GM18858 (cell line): Measurements from ENCODE around the gene RPL38.
A peak's percentile ranks its signal among the peaks of the same experiment; 100 is the strongest.

Experiments used
- ATAC-seq: cut with Tn5 transposase; IDR thresholded peaks from one replicate; pipeline ENCODE4 v1.9.1; 2021; ENCODE audit not compliant: unreplicated experiment

RPL38 gene

DNA sequence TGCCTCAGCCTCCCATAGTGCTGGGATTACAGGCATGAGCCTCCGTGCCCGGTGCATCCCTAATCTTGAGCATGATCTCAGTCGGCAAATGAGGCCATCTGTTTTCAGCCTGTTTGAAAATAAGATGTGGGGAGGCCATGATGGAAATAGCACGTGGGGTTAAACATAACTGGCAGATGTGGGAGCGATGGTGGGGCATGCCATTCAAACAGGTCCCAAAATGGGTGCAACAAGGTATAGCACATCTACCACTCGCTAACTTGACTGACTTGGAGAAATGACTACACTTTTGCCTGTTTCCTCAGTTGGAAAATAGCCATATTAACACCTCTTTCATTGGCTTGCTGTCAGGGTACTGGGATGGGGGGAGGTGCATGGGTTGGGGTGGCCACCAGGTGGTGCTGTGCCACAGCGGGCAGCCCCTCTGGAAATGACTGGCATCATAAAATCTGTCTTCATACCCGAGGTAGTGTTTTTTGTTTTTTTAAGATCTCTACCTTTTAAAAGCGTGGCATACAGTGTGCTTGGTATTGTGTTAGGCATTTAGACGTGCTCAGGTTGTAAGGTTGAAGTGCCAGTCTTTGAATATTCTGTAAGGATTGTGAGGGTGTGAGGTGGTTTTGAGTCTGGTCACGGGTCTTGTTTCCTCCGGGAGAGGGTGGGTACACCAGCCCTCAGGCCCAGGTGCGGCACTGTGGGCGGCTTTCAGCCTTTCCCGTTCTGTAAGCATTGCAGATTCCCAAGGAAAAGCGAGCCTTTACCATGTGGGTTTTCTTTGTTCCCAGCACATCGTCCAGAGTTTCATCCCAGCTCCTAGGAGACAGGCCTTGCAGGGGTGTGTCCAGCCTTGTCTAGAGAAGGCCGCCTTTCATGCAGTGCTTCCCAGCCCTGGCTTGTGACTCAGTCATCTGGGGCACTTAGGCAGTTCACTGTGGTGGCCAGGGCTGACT, 7.0 kb downstream of the RPL38 start:
- ATAC-seq = no peak

GRCh38 chr17:74211141-74211911, 7.8 kb downstream of the RPL38 start:
- no peak for ATAC-seq

- ATAC-seq = no peak
These were observed 8.4 kb downstream of the RPL38 start for GRCh38 chr17:74211912-74212208.

DNA sequence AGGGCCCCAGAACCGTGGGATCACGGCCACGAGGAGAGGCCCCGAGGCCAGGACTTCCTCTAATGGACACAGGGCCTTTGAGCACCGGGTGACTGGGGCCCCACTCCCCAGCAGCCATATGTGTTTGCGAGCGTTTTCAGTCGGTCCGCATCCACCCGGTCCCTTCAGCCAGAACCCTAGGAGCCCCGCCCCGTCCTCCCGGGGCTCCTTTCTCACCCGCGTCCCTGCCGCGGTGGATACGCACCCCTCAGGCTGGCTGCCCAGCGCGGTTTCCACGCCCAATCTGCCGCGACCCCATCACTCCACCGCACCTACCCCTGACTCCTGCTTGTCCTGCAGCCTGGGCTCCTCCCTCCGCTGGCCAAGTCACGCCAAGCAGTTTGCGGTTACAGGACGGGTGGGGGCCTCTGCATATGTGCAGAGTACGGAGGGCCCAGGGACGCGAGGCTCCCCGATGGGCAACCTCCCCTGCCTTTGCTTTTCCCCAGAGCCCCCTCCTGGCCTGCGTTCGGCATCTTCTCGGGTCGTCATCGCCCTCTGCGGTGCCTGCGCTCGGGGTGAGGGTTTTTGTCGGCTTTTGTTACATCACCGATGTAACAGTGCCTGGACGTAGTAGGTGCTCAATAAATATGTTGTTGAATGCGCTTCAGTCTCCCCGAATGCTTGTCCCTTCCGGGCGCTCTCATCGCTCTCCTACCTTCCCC, 8.9 kb downstream of the RPL38 start:
- ATAC-seq = no peak

- ATAC-seq = peak; percentile 36
These were observed 9.7 kb downstream of the RPL38 start, which contains the start of gene TTYH2 for GRCh38 chr17:74212913-74213791. Gene TTYH2, plus strand, starts transcription at chr17:74213571. Its CDS starts 17 bp downstream, at chr17:74213588.

DNA sequence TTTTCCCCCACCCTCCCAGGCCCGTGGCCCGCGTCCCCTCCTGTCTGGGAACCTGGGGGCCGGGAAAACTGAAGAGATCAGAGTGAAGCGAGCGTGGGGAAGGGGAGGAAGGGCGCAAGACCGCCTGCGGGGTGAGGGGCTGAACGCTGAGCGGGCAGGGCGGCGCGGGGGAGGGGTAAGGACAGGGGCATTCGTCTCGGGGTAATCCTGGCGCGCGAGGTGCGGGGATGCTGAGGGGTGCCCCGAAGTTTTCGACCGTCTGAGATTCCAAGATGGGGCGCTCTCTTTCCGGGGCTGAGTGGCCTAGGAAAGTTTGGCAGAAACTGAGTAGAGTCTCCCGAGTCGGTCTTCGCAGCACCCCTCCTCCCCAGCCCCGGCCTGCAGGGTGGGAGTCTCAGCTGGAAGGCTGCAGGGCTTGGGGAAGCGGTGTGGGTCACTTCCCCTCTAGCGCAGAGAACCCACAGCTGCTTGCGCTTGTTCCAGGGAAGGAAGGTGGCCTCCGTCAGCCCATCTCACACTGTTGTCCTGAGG, 10.4 kb downstream of the RPL38 start:
- no peak for ATAC-seq

DNA sequence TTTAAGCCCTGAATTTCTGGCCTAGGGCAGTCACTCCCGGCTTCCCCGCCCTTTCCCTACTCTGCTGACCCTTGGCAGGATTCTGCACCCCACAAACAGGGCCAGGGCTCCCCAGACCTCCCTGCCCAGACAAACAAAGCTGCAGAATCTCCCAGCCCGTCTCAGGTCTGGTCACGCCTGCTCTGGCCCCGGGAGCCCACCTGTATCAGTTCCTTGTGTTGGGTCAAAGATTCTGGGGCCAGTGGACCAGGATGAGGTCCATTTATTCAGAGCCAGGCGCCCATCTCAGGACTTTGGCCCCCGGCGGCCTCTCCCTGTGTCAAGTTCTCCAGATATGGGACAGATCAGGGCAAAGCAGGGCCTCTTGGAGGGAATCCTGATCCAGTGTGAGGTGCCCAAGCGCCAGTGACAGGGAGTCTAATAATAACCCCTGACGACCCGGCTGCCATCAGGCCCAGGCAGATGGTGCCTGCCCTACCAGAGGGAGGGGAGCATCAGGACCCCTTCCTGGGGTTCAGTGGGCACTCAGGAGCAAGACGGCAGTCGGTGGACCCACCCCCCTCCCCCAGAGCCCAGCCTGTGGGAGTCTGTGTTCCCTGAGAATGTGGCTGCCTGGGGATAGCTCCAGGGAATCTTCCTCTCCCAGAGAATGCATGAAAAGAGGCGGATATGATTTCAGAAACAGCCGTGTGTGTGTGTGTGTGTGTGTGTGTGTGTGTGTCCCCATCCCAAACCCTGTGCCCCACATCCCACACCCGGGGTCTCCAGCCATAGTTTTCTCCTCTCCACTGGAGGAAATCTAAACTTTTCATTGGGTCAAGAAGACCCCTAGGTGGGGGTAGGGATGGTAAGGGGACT, 11.2 kb downstream of the RPL38 start:
- ATAC-seq = no peak

GRCh38 chr17:74215342-74215727, 11.9 kb downstream of the RPL38 start:
- no peak for ATAC-seq

- ATAC-seq = no peak
These were observed 13.0 kb downstream of the RPL38 start for GRCh38 chr17:74216505-74216904.

GRCh38 chr17:74217037-74217730, 13.7 kb downstream of the RPL38 start:
- ATAC-seq = no peak

- no peak for ATAC-seq
These were observed 14.4 kb downstream of the RPL38 start for GRCh38 chr17:74217888-74218287.

GRCh38 chr17:74218436-74218835, 15.0 kb downstream of the RPL38 start:
- ATAC-seq = no peak

DNA sequence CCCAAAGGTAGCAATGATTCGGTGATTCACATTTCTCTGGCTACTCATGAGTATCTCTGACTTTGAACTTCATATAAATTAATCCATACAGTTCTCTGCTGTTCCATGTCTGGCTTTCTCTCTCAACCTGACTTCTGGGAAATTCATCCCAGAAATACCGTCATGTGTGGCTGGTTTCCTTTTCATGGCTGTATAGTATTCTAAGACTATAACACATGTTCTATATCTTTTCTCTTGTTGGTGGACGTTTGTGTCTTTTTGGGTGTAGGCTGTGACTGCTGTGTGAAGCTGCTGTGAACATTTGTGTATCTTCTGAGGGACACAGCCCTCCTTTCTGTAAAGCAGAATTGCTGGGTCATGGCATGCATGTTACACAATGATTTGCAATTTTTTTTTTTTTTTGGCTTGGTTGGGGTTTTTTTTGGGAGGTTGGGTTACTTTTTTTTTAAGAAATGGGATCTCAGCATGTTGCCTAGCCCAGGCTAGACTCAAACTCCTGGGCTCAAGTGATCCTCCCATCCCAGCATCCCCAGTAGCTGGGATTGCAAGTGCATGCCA, 16.2 kb downstream of the RPL38 start:
- no peak for ATAC-seq

- no peak for ATAC-seq
These were observed 16.7 kb downstream of the RPL38 start for GRCh38 chr17:74220219-74220618.

DNA sequence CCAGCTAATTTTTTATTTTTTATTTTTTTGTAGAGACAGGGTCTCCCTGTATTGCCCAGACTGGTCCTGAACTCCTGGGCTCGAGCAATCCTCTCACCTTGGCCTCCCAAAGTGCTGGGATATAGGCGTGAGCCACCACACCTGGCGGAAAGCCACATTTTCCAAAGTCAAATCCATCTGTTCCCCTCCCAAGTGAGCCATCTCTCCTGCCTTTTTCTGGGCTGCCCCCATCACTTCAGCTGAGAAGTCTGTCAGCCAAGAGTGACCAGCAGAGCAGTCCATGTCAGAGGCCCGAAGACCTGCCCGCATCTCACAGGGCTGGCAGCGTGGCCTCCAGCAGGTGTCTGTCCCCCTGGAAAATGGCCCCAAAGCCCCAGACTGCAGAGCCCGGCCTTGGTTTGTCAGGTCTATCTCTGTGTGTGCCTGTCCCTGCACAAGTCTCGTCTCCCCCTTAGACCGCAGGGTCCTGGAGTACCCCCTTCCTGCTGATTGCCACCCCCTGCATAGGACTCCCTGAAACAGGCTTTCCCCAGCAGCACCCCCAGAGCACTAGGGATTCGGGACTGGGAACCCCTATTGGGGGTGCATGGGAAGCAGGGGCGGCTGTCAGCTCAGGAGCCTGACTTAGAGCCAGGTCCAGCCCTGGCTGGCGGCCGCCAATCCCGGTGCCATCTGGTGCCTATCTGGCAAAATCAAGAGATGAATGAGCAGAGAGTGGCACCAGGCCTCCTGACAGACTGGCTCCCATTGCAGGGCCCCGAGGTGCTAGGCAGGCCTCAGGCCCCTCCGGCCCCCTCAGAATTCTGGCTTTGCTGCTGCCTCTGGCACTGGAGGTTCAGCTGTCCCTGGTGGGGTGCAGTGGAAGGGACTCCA, 17.7 kb downstream of the RPL38 start:
- ATAC-seq = no peak

DNA sequence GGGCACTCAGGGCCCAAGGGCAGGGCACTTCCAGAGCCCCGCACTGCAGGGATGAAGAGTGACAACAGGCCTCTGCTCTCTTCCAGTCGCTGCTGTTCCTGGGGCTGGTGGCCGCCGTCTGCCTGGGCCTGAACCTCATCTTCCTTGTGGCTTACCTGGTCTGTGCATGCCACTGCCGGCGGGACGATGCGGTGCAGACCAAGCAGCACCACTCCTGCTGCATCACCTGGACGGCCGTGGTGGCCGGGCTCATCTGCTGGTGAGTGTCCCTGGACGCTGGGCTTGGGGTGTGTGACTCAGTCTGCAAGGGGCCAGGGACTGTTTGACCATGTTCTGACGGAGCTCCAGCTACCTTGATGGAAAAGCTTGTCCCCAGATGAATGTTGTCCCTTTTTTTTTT, 18.9 kb downstream of the RPL38 start:
- ATAC-seq = no peak

GRCh38 chr17:74223901-74224300, 20.4 kb downstream of the RPL38 start:
- ATAC-seq = no peak
